Stimulated activated memory B cell treated with anti-CD40 and anti-IgM and Interleukin-4, amounts not matched to agents 10 μg/mL and 1 μg/mL and 100 μg/mL, for 72 hours (primary cell): ENCODE measurements around the gene DNAH2.
"Not testable (repeated sequence)": the region's sequence is repeated elsewhere in the genome, so short reads cannot be mapped to it uniquely, and the experiment has no call there.

ENCODE experiments used
- ATAC-seq: fragments of 150-1000 bp; cut with Tn5 transposase; 2 replicates; pipeline ENCODE4 v1.10.0; 2021
- H3K27ac Mint-ChIP-seq: one replicate; pipeline ENCODE4 v1.8.0; 2022; ENCODE audit warnings: mild to moderate bottlenecking, mixed read lengths
- H3K27me3 Mint-ChIP-seq: one replicate; pipeline ENCODE4 v1.8.0; 2022; ENCODE audit warnings: mixed read lengths
- H3K36me3 Mint-ChIP-seq: one replicate; pipeline ENCODE4 v1.8.0; 2022; ENCODE audit warnings: mixed read lengths
- H3K4me1 Mint-ChIP-seq: one replicate; pipeline ENCODE4 v1.8.0; 2022; ENCODE audit warnings: mixed read lengths
- H3K4me3 Mint-ChIP-seq: one replicate; pipeline ENCODE4 v1.8.0; 2022; ENCODE audit warnings: mild to moderate bottlenecking, moderate library complexity, mixed read lengths
- H3K9me3 Mint-ChIP-seq: one replicate; pipeline ENCODE4 v1.8.0; 2022; ENCODE audit warnings: mixed read lengths

Gene DNAH2

DNA sequence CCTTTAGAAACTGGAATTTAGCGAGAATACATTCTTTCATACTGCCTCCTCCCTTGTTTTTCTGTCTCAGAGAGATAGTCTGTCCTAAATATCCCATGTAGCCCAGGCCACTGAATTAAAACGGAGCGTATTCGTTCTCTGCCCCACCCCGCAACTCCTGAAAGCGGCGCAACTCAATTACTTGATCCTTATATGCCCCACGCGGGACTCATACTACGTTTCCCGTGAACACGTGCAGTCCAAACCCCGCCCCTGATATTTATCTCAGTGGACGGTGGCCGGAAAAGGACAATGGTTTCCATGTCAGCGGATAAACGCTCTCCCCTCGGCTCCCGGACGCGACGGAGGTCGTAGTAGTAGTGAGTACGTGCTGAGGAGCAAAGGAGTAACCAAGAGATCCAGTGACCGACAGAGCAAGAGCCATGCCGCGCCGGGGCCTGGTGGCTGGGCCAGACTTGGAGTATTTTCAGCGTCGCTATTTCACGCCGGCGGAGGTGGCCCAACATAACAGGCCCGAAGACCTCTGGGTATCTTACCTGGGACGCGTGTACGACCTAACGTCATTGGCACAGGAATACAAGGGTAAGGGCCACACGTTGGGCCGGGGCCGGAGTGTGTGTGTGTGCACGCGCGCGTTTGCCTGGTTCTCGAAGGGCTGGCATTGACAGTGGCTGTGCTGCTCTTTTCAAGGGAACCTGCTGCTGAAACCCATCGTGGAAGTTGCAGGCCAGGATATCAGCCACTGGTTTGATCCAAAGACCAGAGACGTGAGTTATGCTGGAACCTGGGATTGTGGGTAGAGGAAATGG, 140.4 kb downstream of the DNAH2 start, which contains the start of gene CYB5D1:
TSS of gene CYB5D1 (plus strand) at position 291 of the 809 bp plus-strand sequence. CDS start at position 423, 132 bp downstream.
- Mint-ChIP-seq H3K9me3 (no peaks in the 10 kb centered on the region), H3K36me3 (peaks cover 16% of the 10 kb centered on the region), H3K4me3 (no peak within 1 kb of the TSS), H3K4me1 (peaks cover 6% of the 10 kb centered on the region), H3K27me3 (no peaks in the 10 kb centered on the region), H3K27ac (no peak within 1 kb of the TSS)
- ATAC-seq, result peak; percentile 74

DNA sequence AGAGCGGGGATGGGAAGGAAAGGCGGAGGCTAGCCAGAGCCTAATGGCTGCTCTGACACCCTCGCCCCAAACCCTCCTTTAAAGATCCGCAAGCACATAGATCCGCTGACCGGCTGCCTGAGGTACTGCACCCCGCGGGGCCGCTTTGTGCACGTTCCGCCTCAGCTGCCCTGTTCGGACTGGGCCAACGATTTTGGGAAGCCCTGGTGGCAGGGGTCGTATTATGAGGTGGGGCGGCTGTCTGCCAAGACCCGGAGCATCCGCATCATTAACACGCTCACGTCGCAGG, 140.9 kb downstream of the DNAH2 start:
- H3K36me3 Mint-ChIP-seq, result peaks cover 13% of the 10 kb centered on the region
- H3K9me3 Mint-ChIP-seq, result no peaks in the 10 kb centered on the region
- no peak overlapping the region for H3K4me3 Mint-ChIP-seq

DNA sequence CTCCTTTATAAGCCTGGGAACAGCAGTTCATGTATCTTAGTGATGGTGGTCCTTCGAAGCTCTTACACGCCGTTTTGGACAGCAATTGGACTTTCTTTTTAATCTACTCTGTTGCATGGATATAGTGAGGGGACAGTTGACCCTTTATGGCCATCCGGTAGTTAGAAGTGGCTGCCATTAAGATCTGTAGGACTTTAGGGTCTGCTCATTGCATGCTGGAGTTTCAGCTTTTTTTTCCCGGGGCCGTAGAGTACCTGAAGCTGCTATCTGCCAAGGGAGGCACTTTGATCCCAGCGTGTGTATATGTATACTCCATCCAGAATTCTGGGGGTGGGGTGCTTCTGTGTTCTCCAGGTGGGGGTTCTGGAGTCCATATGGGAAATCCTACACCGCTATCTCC, 141.5 kb downstream of the DNAH2 start:
- no peak for ATAC-seq
- H3K9me3 Mint-ChIP-seq, result no peaks in the 10 kb centered on the region
- H3K27ac Mint-ChIP-seq, result no peak overlapping the region
- H3K27me3 Mint-ChIP-seq, result no peaks in the 10 kb centered on the region
- peak overlapping the region; percentile 42 for H3K4me3 Mint-ChIP-seq
- peaks cover 8% of the 10 kb centered on the region for H3K4me1 Mint-ChIP-seq
- peaks cover 8% of the 10 kb centered on the region for H3K36me3 Mint-ChIP-seq

More for the DNA sequence above, 140.9 kb downstream of the DNAH2 start:
- Mint-ChIP-seq H3K27me3 (no peaks in the 10 kb centered on the region), H3K27ac (no peak overlapping the region), H3K4me1 (peaks cover 8% of the 10 kb centered on the region)
- no peak for ATAC-seq

DNA sequence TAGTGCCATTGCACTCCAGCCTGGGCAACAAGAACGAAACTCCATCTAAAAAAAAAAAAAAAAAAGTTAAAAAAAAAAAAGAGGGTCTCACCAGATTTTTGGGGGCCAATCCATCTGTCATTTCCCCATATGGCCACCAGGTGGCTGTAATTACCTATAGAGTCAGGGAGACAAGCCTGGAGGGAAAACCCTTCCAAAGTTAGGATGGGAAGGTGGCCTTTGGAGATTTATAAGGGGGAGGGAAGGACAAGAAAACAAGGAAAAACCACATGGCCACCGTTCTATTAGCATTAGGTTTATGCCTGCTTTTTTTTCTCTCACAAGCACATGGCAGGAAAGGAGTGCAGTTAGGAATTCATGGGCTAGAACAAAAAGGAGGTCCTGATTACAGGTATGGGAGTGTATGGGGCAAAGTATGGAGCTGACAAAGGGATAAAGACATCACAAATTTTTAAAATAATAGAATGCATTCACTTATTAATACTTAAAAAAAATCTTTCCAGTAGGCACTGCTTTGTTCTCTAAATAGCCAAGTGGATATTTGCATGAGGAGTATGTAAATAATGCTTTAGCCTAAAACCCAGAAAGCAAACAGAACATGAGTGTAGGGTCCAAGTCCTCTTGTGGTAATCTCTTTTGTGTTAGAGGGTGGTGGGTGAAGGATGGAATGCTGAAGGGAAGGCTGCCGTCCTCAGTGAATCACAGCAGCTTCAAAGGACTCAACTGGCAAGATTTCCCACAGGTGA, 145.3 kb downstream of the DNAH2 start:
- no peak overlapping the region for H3K4me3 Mint-ChIP-seq
- no peak for ATAC-seq
- H3K9me3 Mint-ChIP-seq, result no peaks in the 10 kb centered on the region
- peaks cover 14% of the 10 kb centered on the region for H3K4me1 Mint-ChIP-seq
- peaks cover 15% of the 10 kb centered on the region for H3K36me3 Mint-ChIP-seq
- H3K27ac Mint-ChIP-seq, result no peak overlapping the region
- H3K27me3 Mint-ChIP-seq, result no peaks in the 10 kb centered on the region

DNA sequence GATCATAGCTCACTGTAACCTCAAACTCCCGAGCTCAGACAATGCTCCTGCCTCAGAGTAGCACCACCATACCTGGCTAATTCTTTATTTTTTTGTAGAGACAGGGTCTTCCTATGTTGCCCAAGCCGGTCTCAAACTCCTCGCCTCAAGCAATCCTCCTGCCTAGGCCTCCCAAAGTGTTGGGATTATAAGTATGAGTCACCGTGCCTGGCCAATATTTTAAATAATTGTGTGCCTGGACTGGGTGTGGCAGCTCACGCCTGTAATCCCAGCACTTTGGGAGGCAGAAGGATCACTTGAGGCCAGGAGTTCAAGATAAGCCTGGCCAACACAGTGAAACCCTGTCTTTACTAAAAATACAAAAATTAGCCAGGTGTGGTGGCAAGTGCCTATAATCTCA, 146.8 kb downstream of the DNAH2 start:
- H3K27ac Mint-ChIP-seq, H3K9me3 Mint-ChIP-seq, ATAC-seq, H3K27me3 Mint-ChIP-seq, H3K4me3 Mint-ChIP-seq: not testable (repeated sequence)
- Mint-ChIP-seq H3K36me3 (peaks cover 17% of the 10 kb centered on the region), H3K4me1 (peaks cover 18% of the 10 kb centered on the region)

DNA sequence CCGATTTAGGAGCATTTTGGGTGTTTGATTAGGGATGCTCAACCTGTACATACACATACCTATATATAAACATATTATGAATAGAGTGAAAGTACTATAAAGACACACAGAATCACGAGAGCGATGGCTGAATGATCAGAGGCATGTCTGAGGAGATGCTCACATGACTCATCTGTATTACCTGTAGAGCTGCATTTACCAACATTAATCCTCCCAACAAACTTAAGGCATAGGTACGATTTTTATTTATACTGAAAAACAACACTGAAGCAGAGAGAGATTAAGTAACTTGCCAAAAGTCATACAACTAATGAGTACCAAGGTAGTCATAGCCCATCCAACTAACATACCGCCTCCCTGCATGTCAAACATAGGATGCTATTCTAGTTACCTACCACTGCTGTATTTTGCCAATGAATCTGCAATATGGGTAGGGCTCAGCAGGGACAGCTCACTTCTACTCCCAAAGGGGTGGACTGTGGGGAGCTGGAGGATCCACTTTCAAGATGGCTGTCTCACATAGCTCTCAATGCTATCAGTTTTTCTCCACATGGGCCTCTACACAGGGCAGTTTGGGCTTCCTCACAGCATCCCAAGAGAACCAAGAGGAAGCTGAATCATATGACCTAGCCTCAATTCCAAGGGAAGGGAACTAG, 147.6 kb downstream of the DNAH2 start:
- ATAC-seq, result no peak
- peaks cover 17% of the 10 kb centered on the region for H3K36me3 Mint-ChIP-seq
- H3K27me3 Mint-ChIP-seq, result no peaks in the 10 kb centered on the region
- H3K9me3 Mint-ChIP-seq, result no peaks in the 10 kb centered on the region
- no peak overlapping the region for H3K27ac Mint-ChIP-seq
- no peak overlapping the region for H3K4me3 Mint-ChIP-seq
- peaks cover 18% of the 10 kb centered on the region for H3K4me1 Mint-ChIP-seq

DNA sequence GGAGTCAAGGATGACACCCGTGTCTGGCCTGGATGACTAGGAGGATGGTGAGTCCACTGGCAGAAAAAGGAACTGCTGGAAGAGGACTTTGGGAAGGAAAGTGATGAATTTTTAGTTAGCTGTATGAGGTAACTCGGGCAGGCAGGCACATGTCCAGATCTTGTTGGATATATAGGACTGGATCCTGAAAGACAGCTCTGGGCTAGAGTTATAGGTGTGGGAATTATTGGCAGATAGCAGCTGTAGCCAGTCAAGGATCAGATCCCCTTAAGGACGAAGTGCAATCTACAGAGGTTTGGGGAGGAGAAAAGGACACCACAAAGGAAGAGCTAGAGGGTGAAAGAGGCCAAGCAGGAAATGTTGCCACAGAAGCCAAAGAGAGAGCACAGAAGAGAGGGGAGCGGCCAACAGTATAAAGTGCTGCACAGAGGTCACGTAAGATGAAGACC, 150.4 kb downstream of the DNAH2 start:
- Mint-ChIP-seq H3K9me3 (no peaks in the 10 kb centered on the region), H3K4me3 (no peak overlapping the region), H3K27ac (no peak overlapping the region), H3K4me1 (peaks cover 12% of the 10 kb centered on the region), H3K36me3 (peaks cover 17% of the 10 kb centered on the region), H3K27me3 (no peaks in the 10 kb centered on the region)
- no peak for ATAC-seq

DNA sequence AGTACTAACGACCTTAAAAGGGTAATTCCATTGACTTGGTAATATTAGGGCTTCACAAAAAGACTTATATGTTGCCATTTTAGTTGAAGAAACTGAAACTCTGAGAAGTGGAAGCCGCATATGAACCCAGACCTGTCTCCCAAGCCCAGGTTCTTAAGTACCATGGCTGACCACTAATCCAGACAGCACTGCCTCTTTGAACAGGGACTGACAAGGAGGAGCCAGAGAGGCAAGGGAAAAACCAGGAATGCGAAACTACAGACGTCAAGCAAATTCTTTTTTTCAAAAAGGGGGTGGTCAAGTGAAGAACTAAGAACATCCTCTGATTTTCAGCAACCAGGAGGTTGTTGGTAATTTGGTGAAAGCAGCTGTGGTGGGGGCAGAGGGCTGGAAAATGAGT, 155.5 kb downstream of the DNAH2 start:
- Mint-ChIP-seq H3K9me3 (no peaks in the 10 kb centered on the region), H3K27me3 (no peaks in the 10 kb centered on the region), H3K4me1 (peaks cover 8% of the 10 kb centered on the region), H3K4me3 (no peak overlapping the region), H3K27ac (no peak overlapping the region), H3K36me3 (peaks cover 12% of the 10 kb centered on the region)
- ATAC-seq, result no peak

DNA sequence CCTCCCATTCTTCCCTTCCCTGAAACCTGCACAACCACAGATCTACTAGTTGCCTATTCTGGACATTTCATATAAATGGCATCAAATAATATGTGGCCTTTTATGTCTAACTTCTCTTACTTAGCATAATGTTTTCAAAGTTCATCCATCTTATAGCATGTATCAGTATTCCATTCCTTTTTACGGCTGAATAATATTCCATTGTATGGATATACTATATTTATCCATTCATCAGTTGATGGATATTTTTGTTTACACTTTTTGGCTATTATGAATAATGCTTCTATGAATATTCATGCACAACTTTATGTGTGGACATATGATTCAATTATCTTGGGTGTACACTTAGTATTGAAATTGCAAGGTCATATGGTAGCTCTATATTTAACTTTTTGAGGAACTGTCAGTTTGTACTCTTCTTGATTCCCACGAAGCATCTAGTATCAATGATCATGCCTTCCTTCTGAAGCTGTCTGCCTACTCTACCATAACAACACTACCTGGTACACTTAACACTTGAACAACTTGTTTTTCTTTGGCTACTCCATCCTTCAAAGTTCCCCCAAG, 158.3 kb downstream of the DNAH2 start:
- no peak overlapping the region for H3K27ac Mint-ChIP-seq
- peaks cover 11% of the 10 kb centered on the region for H3K36me3 Mint-ChIP-seq
- no peak overlapping the region for H3K4me3 Mint-ChIP-seq
- H3K9me3 Mint-ChIP-seq, result no peaks in the 10 kb centered on the region
- peaks cover 7% of the 10 kb centered on the region for H3K4me1 Mint-ChIP-seq
- no peaks in the 10 kb centered on the region for H3K27me3 Mint-ChIP-seq
- ATAC-seq, result no peak

DNA sequence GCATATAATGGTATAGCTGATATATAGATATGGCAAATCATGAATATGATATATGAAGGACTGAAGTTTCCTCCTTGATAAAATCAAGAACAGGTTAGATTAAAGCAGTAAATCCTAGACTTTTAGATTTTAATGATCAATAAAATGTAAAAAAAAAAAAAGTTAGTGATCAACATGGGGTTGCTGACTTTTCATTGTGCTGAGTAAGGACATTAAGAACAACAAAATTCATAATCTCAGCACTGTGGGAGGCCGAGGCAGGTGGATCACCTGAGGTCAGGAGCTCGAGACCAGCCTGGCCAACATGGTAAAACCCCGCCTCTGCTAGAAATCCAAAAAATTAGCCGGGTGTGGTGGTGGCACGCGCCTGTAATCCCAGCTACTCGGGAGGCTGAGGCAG, 160.7 kb downstream of the DNAH2 start:
- no peaks in the 10 kb centered on the region for H3K9me3 Mint-ChIP-seq
- H3K36me3 Mint-ChIP-seq, result peaks cover 8% of the 10 kb centered on the region
- H3K27me3 Mint-ChIP-seq, result no peaks in the 10 kb centered on the region
- peaks cover 7% of the 10 kb centered on the region for H3K4me1 Mint-ChIP-seq
- no peak for ATAC-seq
- no peak overlapping the region for H3K4me3 Mint-ChIP-seq
- H3K27ac Mint-ChIP-seq, result no peak overlapping the region

DNA sequence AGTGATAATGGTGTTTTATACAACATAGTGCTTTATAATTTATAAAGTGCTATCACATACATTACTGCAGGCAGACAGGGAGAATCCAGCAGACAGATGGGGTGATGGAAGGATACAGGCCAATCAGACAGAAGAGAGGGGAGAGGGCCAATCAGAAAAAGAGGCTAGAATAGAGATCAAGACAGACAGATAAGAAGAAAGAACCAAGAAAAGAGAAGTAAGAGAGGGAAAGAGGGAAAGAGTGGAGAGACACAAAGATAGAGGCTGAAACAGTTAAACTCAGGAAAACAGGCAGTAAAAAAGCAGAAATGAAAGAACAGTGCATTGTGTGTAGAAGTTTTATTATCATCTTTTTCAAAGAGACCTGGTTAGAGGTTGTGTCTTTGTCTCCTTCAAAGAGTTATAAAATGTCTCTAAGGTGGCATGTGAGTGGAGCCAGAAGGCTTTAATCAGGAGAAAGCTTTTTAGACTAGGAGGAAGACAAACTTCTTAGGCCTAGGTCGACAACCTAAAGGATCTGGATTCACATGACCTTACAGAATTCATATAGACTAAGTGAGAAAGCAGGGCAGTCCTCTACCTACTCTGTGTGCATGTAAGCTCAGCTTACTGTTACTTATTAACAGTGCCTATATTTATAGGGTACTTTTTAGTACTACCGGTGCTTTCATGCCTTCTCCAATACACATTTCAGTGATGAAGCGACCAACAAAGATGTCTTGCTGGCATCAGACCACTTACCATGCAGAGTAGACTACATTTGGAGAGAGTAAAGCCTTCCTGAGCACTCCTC, 162.7 kb downstream of the DNAH2 start:
- Mint-ChIP-seq H3K4me3 (no peak overlapping the region), H3K4me1 (peaks cover 7% of the 10 kb centered on the region), H3K27ac (no peak overlapping the region), H3K36me3 (no peaks in the 10 kb centered on the region), H3K9me3 (no peaks in the 10 kb centered on the region), H3K27me3 (no peaks in the 10 kb centered on the region)
- ATAC-seq, result no peak

DNA sequence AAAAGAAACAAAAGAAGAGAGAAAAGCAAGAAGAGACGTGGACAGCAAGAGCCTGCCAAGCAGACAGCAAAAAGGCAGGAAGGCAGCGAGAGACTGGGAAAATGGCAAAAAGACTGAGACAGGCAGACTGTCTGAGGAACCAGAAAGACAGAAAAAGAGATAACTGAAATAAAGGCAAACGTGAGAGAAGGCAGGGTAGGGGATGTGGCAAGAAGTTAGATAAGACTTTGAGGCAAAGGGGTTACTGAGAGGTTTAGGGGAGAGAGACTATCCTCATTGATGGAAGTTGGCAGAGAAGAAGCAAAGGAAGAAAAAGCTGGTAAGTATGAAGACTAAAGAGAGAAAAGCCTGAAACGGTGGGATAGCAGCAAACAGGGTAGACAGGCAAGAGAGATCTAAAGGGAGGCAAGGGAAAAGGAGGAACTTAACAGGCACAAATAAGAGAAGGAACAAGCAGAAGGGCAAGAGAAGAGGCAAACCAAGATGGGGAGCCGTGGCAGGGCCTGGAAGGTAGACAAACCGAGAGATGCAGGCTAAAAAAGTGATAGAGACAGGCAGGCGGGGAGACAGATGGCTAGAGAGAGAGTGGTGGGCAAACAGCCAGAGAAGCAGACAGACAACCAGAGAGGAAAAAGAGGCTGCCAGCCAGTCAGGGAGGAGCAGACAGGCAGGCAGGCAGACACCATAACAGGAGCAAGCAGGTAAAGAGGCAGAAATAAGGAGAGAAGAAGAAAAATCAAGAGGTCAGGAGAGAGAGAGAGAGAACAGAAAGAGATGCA, 163.9 kb downstream of the DNAH2 start:
- no peak for ATAC-seq
- Mint-ChIP-seq H3K9me3 (no peaks in the 10 kb centered on the region), H3K36me3 (no peaks in the 10 kb centered on the region), H3K4me1 (peaks cover 2% of the 10 kb centered on the region), H3K4me3 (no peak overlapping the region), H3K27me3 (peaks cover 5% of the 10 kb centered on the region), H3K27ac (no peak overlapping the region)

DNA sequence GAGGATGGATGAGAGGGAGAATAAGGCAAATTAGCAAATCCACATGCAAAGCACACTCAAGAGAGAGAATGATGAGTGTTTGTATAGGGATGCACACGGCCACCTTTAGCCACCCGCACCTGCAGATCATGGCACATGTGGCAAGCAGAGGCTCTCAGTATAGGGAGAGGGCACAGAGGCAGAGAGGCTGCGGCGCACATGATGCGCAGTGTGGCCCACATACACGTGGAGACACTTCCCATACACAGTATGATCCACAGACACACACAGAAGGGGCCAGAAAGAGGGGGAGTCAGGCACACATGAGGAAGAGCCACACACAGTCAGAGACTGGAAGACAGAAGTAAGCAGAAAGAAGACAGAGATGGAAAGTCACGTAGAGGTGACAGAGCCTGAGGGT, 164.5 kb downstream of the DNAH2 start:
- Mint-ChIP-seq H3K27ac (no peak overlapping the region), H3K4me3 (no peak overlapping the region), H3K4me1 (no peaks in the 10 kb centered on the region), H3K27me3 (peaks cover 5% of the 10 kb centered on the region), H3K36me3 (no peaks in the 10 kb centered on the region), H3K9me3 (no peaks in the 10 kb centered on the region)
- no peak for ATAC-seq

DNA sequence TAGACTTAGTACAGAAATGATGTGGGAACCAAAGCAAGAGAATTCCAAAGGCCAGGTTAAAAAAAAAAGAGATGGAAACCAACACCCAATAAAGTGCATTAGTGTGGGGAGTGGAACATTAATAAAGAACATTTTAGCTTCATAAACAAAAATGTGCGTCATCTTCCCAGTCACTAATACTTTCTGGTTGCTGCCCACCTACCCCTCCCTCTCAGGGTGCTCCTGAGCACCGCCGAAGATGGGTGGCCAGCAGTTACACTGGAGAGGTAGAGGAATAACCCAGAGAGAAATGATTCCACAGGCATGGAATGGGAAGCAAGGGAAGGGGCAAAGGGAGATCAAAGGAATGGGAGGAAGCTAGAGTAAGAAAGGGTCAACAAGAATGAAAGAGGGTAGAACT, 165.1 kb downstream of the DNAH2 start:
- H3K27ac Mint-ChIP-seq, result no peak overlapping the region
- no peak for ATAC-seq
- no peak overlapping the region for H3K4me3 Mint-ChIP-seq
- H3K36me3 Mint-ChIP-seq, result no peaks in the 10 kb centered on the region
- H3K9me3 Mint-ChIP-seq, result no peaks in the 10 kb centered on the region
- H3K4me1 Mint-ChIP-seq, result no peaks in the 10 kb centered on the region
- peaks cover 5% of the 10 kb centered on the region for H3K27me3 Mint-ChIP-seq
